Coronary artery (tissue), 2 donors: ENCODE results near the gene STAB2.

Experiments
- DNase-seq: peaks from one replicate; pipeline ENCODE4 v3.0.0-alpha.2; 2017; ENCODE audit warnings: low spot score
- H3K27ac ChIP-seq, 2 donors: fragments of 200-600 bp; sonication (generic); one replicate each; pipeline ENCODE4 v1.5.1; 2016 to 2019
- H3K4me3 ChIP-seq: fragments of 200-600 bp; sonication (generic); 2 replicates; pipeline ENCODE4 v1.5.1; 2016; ENCODE audit warnings: mild to moderate bottlenecking, moderate library complexity
- TF ChIP-seq, protein P1 (sequence below): fragments of 200-600 bp; sonication (generic); IDR thresholded peaks from one replicate; pipeline ENCODE4 v1.5.1; 2019; ENCODE audit warnings: antibody characterized with exemption

The STAB2 gene

DNA sequence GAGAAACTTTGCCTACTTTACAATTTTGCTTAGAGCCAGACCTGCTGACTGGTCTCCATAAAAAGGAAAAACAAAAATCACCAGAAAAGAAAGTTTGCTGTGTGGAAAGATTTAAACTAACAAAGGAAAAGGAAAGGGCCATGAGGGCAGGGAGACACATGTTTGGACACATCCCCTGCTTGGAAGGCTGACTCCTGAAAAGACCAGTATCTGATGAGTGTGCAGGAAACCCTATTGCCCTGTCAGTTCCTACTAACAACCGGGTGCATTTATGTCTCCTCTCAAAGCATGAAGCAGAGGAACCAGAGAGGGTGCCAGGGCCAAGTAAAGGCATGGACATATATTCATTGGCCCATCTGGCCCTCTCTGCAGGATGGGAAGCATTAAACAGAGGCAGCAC, 7.0 kb upstream of the STAB2 start:
- H3K4me3 ChIP-seq: no peak overlapping the region

DNA sequence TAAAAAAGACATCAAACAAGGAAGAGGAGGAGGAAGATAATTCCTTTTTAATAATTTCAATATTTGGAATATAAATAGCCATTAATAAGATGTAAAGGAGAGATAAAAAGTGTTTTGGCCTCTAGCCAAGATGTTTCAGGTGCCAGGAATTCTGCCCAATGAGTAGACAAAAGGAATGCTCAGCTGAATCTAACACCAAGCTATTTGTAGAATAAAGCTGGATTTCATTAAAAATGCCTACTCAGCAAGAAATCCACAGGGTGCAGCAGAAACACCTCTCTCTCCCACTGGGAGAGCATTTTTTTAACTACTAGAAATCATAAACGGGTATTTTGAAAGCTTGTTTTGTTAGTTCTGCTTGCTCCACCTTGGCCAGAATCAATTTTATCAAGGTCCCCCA, 4.1 kb upstream of the STAB2 start:
- TF ChIP-seq, protein P1, sequence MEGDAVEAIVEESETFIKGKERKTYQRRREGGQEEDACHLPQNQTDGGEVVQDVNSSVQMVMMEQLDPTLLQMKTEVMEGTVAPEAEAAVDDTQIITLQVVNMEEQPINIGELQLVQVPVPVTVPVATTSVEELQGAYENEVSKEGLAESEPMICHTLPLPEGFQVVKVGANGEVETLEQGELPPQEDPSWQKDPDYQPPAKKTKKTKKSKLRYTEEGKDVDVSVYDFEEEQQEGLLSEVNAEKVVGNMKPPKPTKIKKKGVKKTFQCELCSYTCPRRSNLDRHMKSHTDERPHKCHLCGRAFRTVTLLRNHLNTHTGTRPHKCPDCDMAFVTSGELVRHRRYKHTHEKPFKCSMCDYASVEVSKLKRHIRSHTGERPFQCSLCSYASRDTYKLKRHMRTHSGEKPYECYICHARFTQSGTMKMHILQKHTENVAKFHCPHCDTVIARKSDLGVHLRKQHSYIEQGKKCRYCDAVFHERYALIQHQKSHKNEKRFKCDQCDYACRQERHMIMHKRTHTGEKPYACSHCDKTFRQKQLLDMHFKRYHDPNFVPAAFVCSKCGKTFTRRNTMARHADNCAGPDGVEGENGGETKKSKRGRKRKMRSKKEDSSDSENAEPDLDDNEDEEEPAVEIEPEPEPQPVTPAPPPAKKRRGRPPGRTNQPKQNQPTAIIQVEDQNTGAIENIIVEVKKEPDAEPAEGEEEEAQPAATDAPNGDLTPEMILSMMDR: no peak
- no peak for DNase-seq
- Histone ChIP-seq H3K27ac (no peak overlapping the region), H3K4me3 (no peak overlapping the region)

More for the DNA sequence above, 7.0 kb upstream of the STAB2 start:
- DNase-seq: no peak
- no peak overlapping the region for H3K27ac ChIP-seq
- TF ChIP-seq, protein P1: no peak

DNA sequence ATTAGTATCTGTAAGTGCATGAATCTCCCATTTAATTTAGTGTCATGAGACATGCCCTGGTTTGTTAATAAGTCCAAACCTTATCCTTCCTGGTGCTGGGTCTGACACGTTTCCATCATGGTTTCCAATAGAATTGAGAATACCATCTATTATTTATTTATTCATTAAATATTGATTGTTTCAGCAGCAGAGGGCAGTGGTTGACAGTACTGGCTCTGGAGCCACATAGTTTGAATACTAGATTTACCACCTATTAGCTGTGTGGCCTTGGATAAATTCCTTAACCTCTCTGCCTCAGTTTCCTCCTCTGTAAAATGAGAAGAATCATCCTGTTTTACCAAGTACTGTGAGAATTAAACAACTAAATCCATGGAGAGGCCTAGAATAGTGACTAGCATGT, 941 bp upstream of the STAB2 start:
- Histone ChIP-seq H3K4me3 (no peak overlapping the region), H3K27ac (no peak overlapping the region)
- DNase-seq: no peak
- TF ChIP-seq, protein P1: no peak

DNA sequence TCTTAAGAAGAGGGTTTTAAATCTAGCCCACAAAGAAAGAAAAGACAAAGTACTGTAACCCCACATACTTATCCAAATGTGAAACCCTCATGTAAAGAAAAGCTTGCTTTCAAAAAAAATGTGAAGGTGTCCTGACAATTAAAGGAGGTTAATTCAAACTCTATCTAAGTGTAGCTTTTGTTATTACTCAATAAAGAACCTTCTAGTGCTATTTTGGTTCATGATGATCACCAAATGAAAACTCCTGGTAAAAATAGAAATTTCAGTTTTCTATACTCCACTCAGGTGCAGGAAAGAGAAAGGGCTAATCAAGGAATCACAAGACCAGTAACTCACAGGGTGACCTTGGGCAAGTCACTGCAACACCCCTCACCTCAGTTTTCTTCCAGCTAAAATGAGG, 1.6 kb downstream of the STAB2 start:
- DNase-seq: no peak
- TF ChIP-seq, protein P1: no peak
- Histone ChIP-seq H3K4me3 (no peak overlapping the region), H3K27ac (no peak overlapping the region)

DNA sequence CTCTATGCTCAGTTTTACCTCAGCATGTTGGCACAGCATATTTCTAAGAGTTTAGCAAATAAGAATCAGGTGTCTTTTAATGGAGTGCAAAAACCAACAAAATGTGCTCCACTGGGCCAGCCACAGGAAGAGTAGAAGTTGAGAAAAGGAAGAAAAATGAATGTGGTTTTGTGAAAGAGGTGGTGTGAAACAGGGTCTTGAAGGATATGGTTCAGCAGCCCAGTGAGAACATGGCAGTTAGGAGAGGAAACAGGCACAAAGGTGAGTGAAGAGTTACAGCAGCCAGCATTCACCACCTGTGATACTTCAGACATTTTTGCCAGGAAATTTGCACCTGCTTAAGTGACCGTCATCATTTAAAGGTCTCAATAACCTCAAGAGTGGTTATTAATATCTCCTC, 2.4 kb downstream of the STAB2 start:
- Histone ChIP-seq H3K4me3 (no peak overlapping the region), H3K27ac (no peak overlapping the region)
- TF ChIP-seq, protein P1: no peak
- no peak for DNase-seq

DNA sequence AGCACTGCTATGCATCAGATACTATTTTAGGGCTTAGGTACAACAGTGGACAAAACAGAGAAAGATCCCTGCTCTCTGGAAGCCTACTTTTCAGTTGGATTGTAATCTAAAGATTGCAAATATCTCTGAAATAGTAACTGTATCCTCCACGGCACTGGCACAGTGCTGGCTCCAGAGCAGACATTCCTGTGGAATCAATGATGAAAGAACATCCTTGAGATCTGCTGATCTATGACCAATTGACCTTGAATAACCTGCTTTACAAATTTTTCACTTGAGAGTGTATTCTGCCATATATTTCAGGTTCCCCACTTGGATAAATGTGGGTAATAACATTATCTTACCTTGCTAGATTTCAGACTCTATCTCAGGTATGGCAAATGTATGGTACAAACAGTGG, 3.2 kb downstream of the STAB2 start:
- no peak overlapping the region for H3K4me3 ChIP-seq
- no peak overlapping the region for H3K27ac ChIP-seq
- TF ChIP-seq, protein P1: no peak
- DNase-seq: no peak

DNA sequence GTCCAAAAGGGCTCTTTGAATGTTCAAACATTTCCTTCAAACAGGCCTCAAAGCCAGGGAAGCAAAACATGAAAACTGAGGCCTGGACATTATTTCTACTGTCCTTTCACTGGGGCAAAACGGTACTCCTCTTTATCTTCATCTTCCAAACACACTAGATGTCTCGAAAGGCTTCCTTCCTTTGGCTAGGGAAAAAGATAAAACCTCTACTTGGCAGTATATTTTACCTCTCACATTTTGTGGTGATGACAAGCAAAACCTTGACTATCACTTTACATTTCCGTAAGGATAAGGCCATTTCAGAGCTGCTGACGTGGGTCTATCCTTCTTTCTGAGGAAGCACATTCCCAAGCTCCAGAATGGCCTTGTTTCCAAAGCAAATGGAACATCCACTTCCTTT, 9.9 kb downstream of the STAB2 start:
- H3K27ac ChIP-seq: no peak overlapping the region
- DNase-seq: no peak
- H3K4me3 ChIP-seq: no peak overlapping the region
- TF ChIP-seq, protein P1: no peak
